RWPE2 (cell line): Measurements from ENCODE around the gene CD8B.

ENCODE experiments used
- ATAC-seq: fragments of 200-7000 bp; cut with Tn5 transposase; 3 replicates; pipeline ENCODE4 v1.9.1; 2021; ENCODE audit warnings: low read depth
- DNase-seq: peaks from one replicate; pipeline ENCODE4 v3.0.0-alpha.2; 2020; ENCODE audit warnings: low spot score
- H3K27ac ChIP-seq: fragments of 450-650 bp; 2 replicates; pipeline ENCODE4 v1.5.1; 2017; ENCODE audit warnings: mild to moderate bottlenecking; ENCODE audit not compliant: poor library complexity, severe bottlenecking
- H3K27me3 ChIP-seq: fragments of 250-450 bp; sonication (Bioruptor Pico); 2 replicates; pipeline ENCODE4 v1.5.1; 2021; ENCODE audit warnings: mild to moderate bottlenecking, moderate library complexity; ENCODE audit not compliant: insufficient read depth, poor library complexity, severe bottlenecking
- H3K36me3 ChIP-seq: fragments of 250-450 bp; sonication (Bioruptor Pico); 2 replicates; pipeline ENCODE4 v1.5.1; 2020; ENCODE audit warnings: low read depth, mild to moderate bottlenecking, moderate library complexity
- H3K4me1 ChIP-seq: fragments of 250-450 bp; sonication (Bioruptor Pico); 2 replicates; pipeline ENCODE4 v1.5.1; 2021; ENCODE audit warnings: mild to moderate bottlenecking, moderate library complexity; ENCODE audit not compliant: insufficient read depth, poor library complexity, severe bottlenecking
- H3K4me3 ChIP-seq: fragments of 250-450 bp; sonication (Bioruptor Pico); 2 replicates; pipeline ENCODE4 v1.5.1; 2021; ENCODE audit warnings: mild to moderate bottlenecking, moderate library complexity; ENCODE audit not compliant: severe bottlenecking
- H3K9me3 ChIP-seq: fragments of 250-450 bp; sonication (Bioruptor Pico); 2 replicates; pipeline ENCODE4 v1.5.1; 2021; ENCODE audit warnings: mild to moderate bottlenecking, moderate library complexity; ENCODE audit not compliant: severe bottlenecking
- TF ChIP-seq, protein P1 (sequence below): fragments of 450-650 bp; IDR thresholded peaks from one replicate; pipeline ENCODE4 v1.5.1; 2017; ENCODE audit warnings: mild to moderate bottlenecking, moderate library complexity; ENCODE audit not compliant: poor library complexity, severe bottlenecking

Gene CD8B

DNA sequence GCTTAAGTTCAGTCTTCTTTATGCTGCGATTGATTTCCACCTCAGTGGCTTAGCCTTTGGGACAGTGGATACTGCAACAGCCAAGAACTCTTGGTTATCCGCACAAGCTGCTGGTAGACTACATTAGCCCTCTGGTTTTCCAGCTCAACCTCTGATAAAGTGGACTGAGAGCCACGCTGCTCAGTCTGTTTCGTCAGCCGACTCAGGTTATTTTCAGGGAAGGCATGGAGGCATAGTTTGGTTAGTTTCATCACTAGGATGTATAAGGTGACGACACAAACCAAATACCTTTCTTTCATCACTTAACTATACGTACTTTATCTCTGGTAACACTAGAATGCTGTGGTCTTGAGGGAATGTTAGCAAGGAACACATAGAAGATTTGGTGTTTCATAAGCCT is 85.2 kb downstream of the CD8B start:
- no peak for ATAC-seq
- Histone ChIP-seq H3K4me3 (no peak overlapping the region), H3K9me3 (no peaks in the 10 kb centered on the region), H3K36me3 (peaks cover 30% of the 10 kb centered on the region), H3K27ac (no peak overlapping the region), H3K4me1 (no peaks in the 10 kb centered on the region), H3K27me3 (no peaks in the 10 kb centered on the region)
- TF ChIP-seq, protein P1, sequence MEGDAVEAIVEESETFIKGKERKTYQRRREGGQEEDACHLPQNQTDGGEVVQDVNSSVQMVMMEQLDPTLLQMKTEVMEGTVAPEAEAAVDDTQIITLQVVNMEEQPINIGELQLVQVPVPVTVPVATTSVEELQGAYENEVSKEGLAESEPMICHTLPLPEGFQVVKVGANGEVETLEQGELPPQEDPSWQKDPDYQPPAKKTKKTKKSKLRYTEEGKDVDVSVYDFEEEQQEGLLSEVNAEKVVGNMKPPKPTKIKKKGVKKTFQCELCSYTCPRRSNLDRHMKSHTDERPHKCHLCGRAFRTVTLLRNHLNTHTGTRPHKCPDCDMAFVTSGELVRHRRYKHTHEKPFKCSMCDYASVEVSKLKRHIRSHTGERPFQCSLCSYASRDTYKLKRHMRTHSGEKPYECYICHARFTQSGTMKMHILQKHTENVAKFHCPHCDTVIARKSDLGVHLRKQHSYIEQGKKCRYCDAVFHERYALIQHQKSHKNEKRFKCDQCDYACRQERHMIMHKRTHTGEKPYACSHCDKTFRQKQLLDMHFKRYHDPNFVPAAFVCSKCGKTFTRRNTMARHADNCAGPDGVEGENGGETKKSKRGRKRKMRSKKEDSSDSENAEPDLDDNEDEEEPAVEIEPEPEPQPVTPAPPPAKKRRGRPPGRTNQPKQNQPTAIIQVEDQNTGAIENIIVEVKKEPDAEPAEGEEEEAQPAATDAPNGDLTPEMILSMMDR: no peak
- DNase-seq: no peak

DNA sequence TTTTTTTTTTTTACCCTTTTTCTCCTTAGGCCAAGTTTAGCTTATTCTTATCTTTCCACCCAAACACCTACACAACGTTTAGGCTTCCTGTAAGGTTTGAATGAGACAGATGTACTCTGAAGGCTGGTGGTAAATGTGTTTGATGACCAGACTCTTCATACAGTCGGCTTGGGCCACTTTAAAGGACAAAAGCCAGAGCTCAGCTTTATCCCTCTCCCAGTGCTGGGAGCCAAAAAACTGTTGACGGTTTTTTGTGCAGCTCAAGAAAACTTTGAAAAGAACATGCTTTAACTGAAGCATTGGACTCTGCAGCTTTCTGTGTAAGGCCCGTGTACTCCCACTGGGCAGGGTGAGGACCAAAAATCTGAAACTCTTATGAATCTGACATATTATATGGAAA is 86.3 kb downstream of the CD8B start:
- no peak for DNase-seq
- Histone ChIP-seq H3K4me3 (no peak overlapping the region), H3K27ac (no peak overlapping the region), H3K4me1 (no peaks in the 10 kb centered on the region), H3K27me3 (no peaks in the 10 kb centered on the region), H3K9me3 (no peaks in the 10 kb centered on the region), H3K36me3 (peaks cover 41% of the 10 kb centered on the region)
- ATAC-seq: no peak
- TF ChIP-seq, protein P1: no peak

DNA sequence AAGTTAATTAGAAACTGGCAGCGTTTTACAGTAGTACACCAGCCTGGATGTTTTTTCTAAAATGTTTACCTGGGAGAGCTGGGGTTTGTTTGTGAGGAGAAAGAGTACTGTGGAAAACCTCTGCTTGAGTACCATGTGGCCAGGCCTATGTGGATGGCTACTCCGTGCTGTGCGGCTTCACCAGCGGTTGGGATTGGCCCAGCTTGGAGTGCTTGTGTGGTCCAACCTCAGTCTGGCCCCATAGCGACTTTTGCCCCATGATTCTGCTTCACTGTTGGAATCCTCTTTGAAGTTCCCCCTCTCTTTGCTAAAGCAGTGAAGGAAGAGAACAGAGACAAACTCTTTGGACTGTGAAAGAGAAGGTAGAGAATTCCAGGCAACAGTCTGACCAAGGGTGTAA is 86.8 kb downstream of the CD8B start:
- H3K4me3 ChIP-seq: no peak overlapping the region
- no peaks in the 10 kb centered on the region for H3K27me3 ChIP-seq
- DNase-seq (no peak), ATAC-seq (no peak)
- H3K4me1 ChIP-seq: no peaks in the 10 kb centered on the region
- H3K27ac ChIP-seq: no peak overlapping the region
- H3K36me3 ChIP-seq: peaks cover 46% of the 10 kb centered on the region
- H3K9me3 ChIP-seq: no peaks in the 10 kb centered on the region
- TF ChIP-seq, protein P1: no peak

DNA sequence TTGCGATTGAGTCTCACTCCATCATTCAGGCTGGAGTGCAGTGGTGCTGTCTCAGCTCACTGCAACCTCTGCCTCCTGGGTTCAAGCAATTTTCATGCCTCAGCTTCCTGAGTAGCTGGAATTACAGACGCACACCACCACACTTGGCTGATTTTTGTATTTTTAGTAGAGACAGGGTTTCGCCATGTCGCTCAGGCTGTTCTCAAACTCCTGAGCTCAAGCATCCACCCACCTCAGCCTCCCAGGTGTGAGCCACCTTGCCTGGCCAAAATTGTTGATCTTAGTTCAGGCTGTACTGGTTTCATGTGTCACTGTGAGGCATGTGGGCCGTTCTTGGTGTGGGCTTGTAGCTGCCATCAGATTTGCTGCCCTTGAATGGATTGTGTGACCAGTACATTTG is 89.1 kb downstream of the CD8B start:
- Histone ChIP-seq H3K27ac (no peak overlapping the region), H3K36me3 (peaks cover 51% of the 10 kb centered on the region), H3K4me3 (no peak overlapping the region), H3K27me3 (no peaks in the 10 kb centered on the region), H3K9me3 (no peaks in the 10 kb centered on the region), H3K4me1 (no peaks in the 10 kb centered on the region)
- DNase-seq (no peak), ATAC-seq (no peak)
- TF ChIP-seq, protein P1: no peak

DNA sequence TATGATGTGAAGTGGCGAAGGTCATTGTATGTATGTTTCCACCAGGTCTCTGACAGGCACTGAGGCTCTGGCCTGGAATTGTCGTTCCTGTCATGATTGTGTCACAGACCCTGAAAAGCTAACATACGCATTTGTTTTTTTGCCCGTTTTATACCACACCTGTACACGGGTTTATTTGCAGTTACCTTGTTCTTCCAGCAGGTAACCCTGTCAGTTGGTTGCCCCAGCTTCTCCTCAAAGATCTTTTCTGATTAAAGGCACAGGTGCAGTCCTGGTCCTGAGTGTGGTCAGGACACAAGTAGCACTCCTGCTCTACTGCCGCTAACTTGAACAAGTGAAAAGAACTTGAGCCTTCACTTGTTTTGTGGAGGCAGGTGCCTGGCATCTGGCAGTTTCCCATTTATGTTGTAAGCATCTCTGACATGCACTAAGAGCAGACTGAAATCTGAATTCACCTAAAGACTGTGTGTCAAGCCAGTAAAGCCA is 90.8 kb downstream of the CD8B start:
- Histone ChIP-seq H3K9me3 (no peaks in the 10 kb centered on the region), H3K4me1 (no peaks in the 10 kb centered on the region), H3K36me3 (peaks cover 56% of the 10 kb centered on the region), H3K4me3 (no peak overlapping the region), H3K27ac (no peak overlapping the region), H3K27me3 (no peaks in the 10 kb centered on the region)
- TF ChIP-seq, protein P1: no peak
- no peak for DNase-seq
- ATAC-seq: no peak
